Activated CD8-positive, alpha-beta T cell treated with anti-CD3 and anti-CD28 coated beads for 36 hours (primary cell): ENCODE data around the gene ELP1. TPM values are rescaled to one million over a fixed set of nuclear protein-coding genes. Genes with fewer than 3 reads are reported as not detected.

Experiments used
- ATAC-seq: fragments of 200-7000 bp; cut with Tn5 transposase; one replicate; pipeline ENCODE4 v1.10.0; 2021; ENCODE audit warnings: mild to moderate bottlenecking, moderate library complexity
- CTCF ChIA-PET: fragments of 350-600 bp; sonication (Branson Sonifier 250); formaldehyde crosslinking; loops from one replicate; lab custom pipeline; 2021; ENCODE audit warnings: antibody characterized with exemption; lab: Charles Lee
- POLR2A ChIA-PET: fragments of 350-600 bp; sonication (Branson Sonifier 250); formaldehyde crosslinking; loops from one replicate; lab custom pipeline; 2021; ENCODE audit warnings: antibody characterized with exemption; lab: Charles Lee
- DNase-seq: peaks from one replicate; pipeline ENCODE4 v3.0.0-alpha.2; 2020
- H3K27ac Mint-ChIP-seq: one replicate; pipeline ENCODE4 v1.8.0; 2021; ENCODE audit warnings: mild to moderate bottlenecking, mixed read lengths
- H3K27me3 Mint-ChIP-seq: one replicate; pipeline ENCODE4 v1.8.0; 2021; ENCODE audit warnings: mixed read lengths
- H3K36me3 Mint-ChIP-seq: one replicate; pipeline ENCODE4 v1.8.0; 2021; ENCODE audit warnings: low read depth, mixed read lengths
- H3K4me1 Mint-ChIP-seq: one replicate; pipeline ENCODE4 v1.8.0; 2021; ENCODE audit warnings: low read depth, mixed read lengths
- H3K4me3 Mint-ChIP-seq: one replicate; pipeline ENCODE4 v1.8.0; 2021; ENCODE audit warnings: mild to moderate bottlenecking, moderate library complexity, mixed read lengths
- H3K9me3 Mint-ChIP-seq: one replicate; pipeline ENCODE4 v1.8.0; 2021; ENCODE audit warnings: mixed read lengths
- CTCF ChIP-seq: fragments of 200-600 bp; IDR thresholded peaks from one replicate; pipeline ENCODE4 v1.8.0; 2022; ENCODE audit warnings: antibody characterized with exemption, mild to moderate bottlenecking
- intact Hi-C: fragments of 100-400 bp; cut with micrococcal nuclease; formaldehyde crosslinking; loops from one replicate; pipeline ENCODE4 v1.10.0; 2022
- total RNA-seq, 2 experiments: library from RNA; stranded (reverse); gene quantifications; one replicate each; pipeline ENCODE4 v1.2.3, GENCODE V29; 2021

The ELP1 gene
- total RNA-seq, 2 experiments from 2014 or later: 25.9 to 28.7 TPM

- Mint-ChIP-seq H3K27me3 (no peaks in the 10 kb centered on the region), H3K27ac (peak overlapping the region; percentile 65), H3K9me3 (no peaks in the 10 kb centered on the region), H3K4me1 (peaks cover 9% of the 10 kb centered on the region), H3K36me3 (peaks cover 45% of the 10 kb centered on the region), H3K4me3 (no peak overlapping the region)
- CTCF ChIA-PET: no interaction called here
- no peak for ATAC-seq
- intact Hi-C loops: no loop called here
- POLR2A ChIA-PET: interaction anchor here (0.6 kb wide), 1 partner anchor 12 kb away, joined by 3 read pairs; no protein-coding TSS in a partner anchor
- peak; percentile 3 for DNase-seq
- TF ChIP-seq CTCF: no peak
Measured at GRCh38 chr9:108911820-108912219, 22.1 kb downstream of the ELP1 start.

- H3K4me3 Mint-ChIP-seq: no peak overlapping the region
- DNase-seq (no peak), ATAC-seq (no peak)
- peaks cover 43% of the 10 kb centered on the region for H3K36me3 Mint-ChIP-seq
- no peaks in the 10 kb centered on the region for H3K9me3 Mint-ChIP-seq
- peaks cover 9% of the 10 kb centered on the region for H3K4me1 Mint-ChIP-seq
- no peaks in the 10 kb centered on the region for H3K27me3 Mint-ChIP-seq
- peak overlapping the region; percentile 37 for H3K27ac Mint-ChIP-seq
- POLR2A ChIA-PET: no interaction called here
- intact Hi-C loops: no loop called here
- CTCF ChIA-PET: interaction anchor here (1.3 kb wide), 1 partner anchor 11 kb away, joined by 5 read pairs; no protein-coding TSS in a partner anchor
- no peak for TF ChIP-seq CTCF
Measured at GRCh38 chr9:108910914-108911313, 23.0 kb downstream of the ELP1 start.

- H3K27me3 Mint-ChIP-seq: no peaks in the 10 kb centered on the region
- H3K36me3 Mint-ChIP-seq: peaks cover 42% of the 10 kb centered on the region
- ChIA-PET POLR2A (no interaction called here), CTCF (interaction anchor here (0.9 to 1.3 kb wide), 2 partner anchors 11 to 16 kb away, joined by 3 to 5 read pairs; no protein-coding TSS in a partner anchor)
- no peak overlapping the region for H3K4me3 Mint-ChIP-seq
- TF ChIP-seq CTCF: no peak
- H3K4me1 Mint-ChIP-seq: peaks cover 9% of the 10 kb centered on the region
- no peaks in the 10 kb centered on the region for H3K9me3 Mint-ChIP-seq
- intact Hi-C loops: no loop called here
- DNase-seq (no peak), ATAC-seq (no peak)
- H3K27ac Mint-ChIP-seq: no peak overlapping the region
Measured at GRCh38 chr9:108910402-108910801, 23.5 kb downstream of the ELP1 start.

- no peaks in the 10 kb centered on the region for H3K27me3 Mint-ChIP-seq
Measured at GRCh38 chr9:108905494-108905893, 28.4 kb downstream of the ELP1 start.

GRCh38 chr9:108904161-108904560 lies 29.8 kb downstream of the ELP1 start:
- intact Hi-C loops: no loop called here
- no peak for ATAC-seq

More at GRCh38 chr9:108905494-108905893, 28.4 kb downstream of the ELP1 start:
- POLR2A ChIA-PET: no interaction called here
- TF ChIP-seq CTCF: no peak
- ATAC-seq (no peak), DNase-seq (no peak)
- Mint-ChIP-seq H3K9me3 (no peaks in the 10 kb centered on the region), H3K36me3 (peaks cover 46% of the 10 kb centered on the region), H3K4me3 (no peak overlapping the region), H3K27ac (no peak overlapping the region), H3K4me1 (no peaks in the 10 kb centered on the region)
- CTCF ChIA-PET: no interaction called here
- intact Hi-C loops: no loop called here

More at GRCh38 chr9:108904161-108904560, 29.8 kb downstream of the ELP1 start:
- Mint-ChIP-seq H3K27me3 (no peaks in the 10 kb centered on the region), H3K4me1 (no peaks in the 10 kb centered on the region), H3K9me3 (no peaks in the 10 kb centered on the region), H3K27ac (no peak overlapping the region), H3K36me3 (peaks cover 39% of the 10 kb centered on the region), H3K4me3 (no peak overlapping the region)
- no peak for DNase-seq
- ChIA-PET POLR2A (no interaction called here), CTCF (no interaction called here)
- no peak for TF ChIP-seq CTCF
